H9 (cell line): ENCODE measurements around the gene LARGE1. TPM values are rescaled to one million over a fixed set of nuclear protein-coding genes. Genes with fewer than 3 reads are reported as not detected.

Source experiments
- DNase-seq: peaks from one replicate; pipeline ENCODE4 v3.0.0-alpha.2; 2017
- H2AFZ ChIP-seq: one replicate; pipeline ENCODE4 v1.6.1; 2013; ENCODE audit warnings: mild to moderate bottlenecking, low read length, control low read depth, moderate library complexity
- H2AK5ac ChIP-seq: 2 replicates; pipeline ENCODE4 v1.6.1; 2013; ENCODE audit warnings: low read length, control low read depth, mixed read lengths; ENCODE audit not compliant: insufficient read length
- H2BK120ac ChIP-seq: one replicate; pipeline ENCODE4 v1.6.1; 2013; ENCODE audit warnings: low read depth, mild to moderate bottlenecking, low read length, control low read depth, inconsistent platforms; ENCODE audit not compliant: poor library complexity, severe bottlenecking
- H2BK12ac ChIP-seq: 2 replicates; pipeline ENCODE4 v1.6.1; 2013; ENCODE audit warnings: low read length, control low read depth, mixed read lengths, low read depth; ENCODE audit not compliant: insufficient read length
- H2BK15ac ChIP-seq: 2 replicates; pipeline ENCODE4 v1.6.1; 2013; ENCODE audit warnings: low read depth, low read length, control low read depth
- H2BK20ac ChIP-seq: one replicate; pipeline ENCODE4 v1.6.1; 2013; ENCODE audit warnings: low read depth, mild to moderate bottlenecking, low read length, control low read depth, inconsistent platforms; ENCODE audit not compliant: poor library complexity, severe bottlenecking
- H2BK5ac ChIP-seq: 2 replicates; pipeline ENCODE4 v1.6.1; 2013; ENCODE audit warnings: low read length, control low read depth, mixed read lengths; ENCODE audit not compliant: insufficient read length
- H3K14ac ChIP-seq: 2 replicates; pipeline ENCODE4 v1.6.1; 2013; ENCODE audit warnings: low read length, control low read depth; ENCODE audit not compliant: insufficient read depth
- H3K18ac ChIP-seq: 2 replicates; pipeline ENCODE4 v1.6.1; 2013; ENCODE audit warnings: low read depth, mild to moderate bottlenecking, mixed read lengths, low read length, control low read depth; ENCODE audit not compliant: insufficient read length
- H3K23ac ChIP-seq: 2 replicates; pipeline ENCODE4 v1.6.1; 2013; ENCODE audit warnings: low read length, control low read depth, mixed read lengths, low read depth; ENCODE audit not compliant: insufficient read length
- H3K23me2 ChIP-seq: 2 replicates; pipeline ENCODE4 v1.6.1; 2013; ENCODE audit warnings: low read depth, mild to moderate bottlenecking, mixed read lengths, low read length, control low read depth; ENCODE audit not compliant: insufficient read length, poor library complexity, severe bottlenecking
- H3K27ac ChIP-seq: 2 replicates; pipeline ENCODE4 v1.5.1; 2013; ENCODE audit warnings: low read length, control low read depth, mixed read lengths, low read depth; ENCODE audit not compliant: insufficient read length
- H3K27me3 ChIP-seq: 2 replicates; pipeline ENCODE4 v1.6.1; 2013; ENCODE audit warnings: low read length, control low read depth, inconsistent platforms; ENCODE audit not compliant: insufficient read depth
- H3K4ac ChIP-seq: 2 replicates; pipeline ENCODE4 v1.6.1; 2013; ENCODE audit warnings: low read depth, mild to moderate bottlenecking, control low read depth, inconsistent platforms, low read length, moderate library complexity
- H3K4me1 ChIP-seq: 2 replicates; pipeline ENCODE4 v1.6.1; 2013; ENCODE audit warnings: low read length, control low read depth, inconsistent platforms; ENCODE audit not compliant: insufficient read depth
- H3K4me2 ChIP-seq: 2 replicates; pipeline ENCODE4 v1.6.1; 2013; ENCODE audit warnings: low read length, control low read depth, mixed read lengths; ENCODE audit not compliant: insufficient read length, insufficient read depth
- H3K56ac ChIP-seq: 2 replicates; pipeline ENCODE4 v1.6.1; 2013; ENCODE audit warnings: low read depth, mild to moderate bottlenecking, mixed read lengths, low read length, control low read depth; ENCODE audit not compliant: insufficient read length
- H3K79me1 ChIP-seq: 2 replicates; pipeline ENCODE4 v1.6.1; 2013; ENCODE audit warnings: low read depth, mild to moderate bottlenecking, moderate library complexity, low read length, control low read depth, inconsistent platforms; ENCODE audit not compliant: insufficient read depth, poor library complexity, severe bottlenecking
- H3K79me2 ChIP-seq: 2 replicates; pipeline ENCODE4 v1.6.1; 2013; ENCODE audit warnings: low read length, control low read depth, inconsistent platforms; ENCODE audit not compliant: insufficient read depth
- H3K9ac ChIP-seq: 2 replicates; pipeline ENCODE4 v1.6.1; 2013; ENCODE audit warnings: low read length, control low read depth, mixed read lengths; ENCODE audit not compliant: insufficient read length; ENCODE audit errors: extremely low read depth
- H3K9me3 ChIP-seq: one replicate; pipeline ENCODE4 v1.6.1; 2013; ENCODE audit warnings: low read depth, low read length, inconsistent platforms; ENCODE audit not compliant: control insufficient read depth
- H3T11ph ChIP-seq: one replicate; pipeline ENCODE4 v1.6.1; 2013; ENCODE audit warnings: mild to moderate bottlenecking, low read length, control low read depth, inconsistent platforms
- H4K20me1 ChIP-seq: one replicate; pipeline ENCODE4 v1.6.1; 2013; ENCODE audit not compliant: control insufficient read depth, insufficient read length, insufficient read depth
- H4K5ac ChIP-seq: 2 replicates; pipeline ENCODE4 v1.6.1; 2013; ENCODE audit warnings: low read depth, mild to moderate bottlenecking, mixed read lengths, low read length, control low read depth; ENCODE audit not compliant: insufficient read length
- H4K8ac ChIP-seq: replicated peaks from 2 replicates; pipeline ENCODE4 v1.6.1; 2013; ENCODE audit warnings: low read length, control low read depth, mixed read lengths, low read depth; ENCODE audit not compliant: insufficient read length
- H4K91ac ChIP-seq: 2 replicates; pipeline ENCODE4 v1.6.1; 2013; ENCODE audit warnings: low read depth, mild to moderate bottlenecking, moderate library complexity, mixed read lengths, low read length, control low read depth; ENCODE audit not compliant: insufficient read length
- H3K27ac Mint-ChIP-seq, 3 experiments: 2 replicates in 2 of 3; 3 replicates in 1 of 3; pipeline ENCODE4 v1.8.0; 2020 to 2021; ENCODE audit warnings: mixed read lengths in 3 of 3, mild to moderate bottlenecking in 1 of 3, moderate library complexity in 1 of 3
- H3K27me3 Mint-ChIP-seq: 2 replicates; pipeline ENCODE4 v1.8.0; 2021; ENCODE audit warnings: low read depth, mild to moderate bottlenecking, moderate library complexity, mixed read lengths
- H3K36me3 Mint-ChIP-seq, 3 experiments: 2 replicates in 2 of 3; 3 replicates in 1 of 3; pipeline ENCODE4 v1.8.0; 2020 to 2021; ENCODE audit warnings: low read depth in 3 of 3, mixed read lengths in 3 of 3; ENCODE audit not compliant: insufficient read depth in 1 of 3
- H3K4me1 Mint-ChIP-seq, 2 experiments: 2 replicates each; pipeline ENCODE4 v1.8.0; 2020; ENCODE audit warnings: mixed read lengths in 2 of 2
- H3K4me3 Mint-ChIP-seq, 2 experiments: 2 replicates in 1 of 2; 3 replicates in 1 of 2; pipeline ENCODE4 v1.8.0; 2020 to 2021; ENCODE audit warnings: mild to moderate bottlenecking in 2 of 2, mixed read lengths in 2 of 2, moderate library complexity in 1 of 2
- H3K9me3 Mint-ChIP-seq, 2 experiments: 2 replicates in 1 of 2; 3 replicates in 1 of 2; pipeline ENCODE4 v1.8.0; 2020; ENCODE audit warnings: mild to moderate bottlenecking in 2 of 2, mixed read lengths in 2 of 2, moderate library complexity in 1 of 2
- CTCF ChIP-seq: fragments of 200-600 bp; sonication (generic); conservative IDR thresholded peaks from 3 replicates; pipeline ENCODE4 v1.8.0; 2021; ENCODE audit warnings: antibody characterized with exemption, mild to moderate bottlenecking
- WGBS: extraction: QIAGEN DNeasy Blood & Tissue Kit; methylation state at CpG from one replicate; pipeline ENCODE4 v1.1.7; 2013; ENCODE audit warnings: missing lambda C conversion rate, low lambda C conversion rate, mixed read lengths; ENCODE audit not compliant: insufficient read length; ENCODE audit errors: extremely low coverage; 5-methylcytosine and 5-hydroxymethylcytosine counted together
- total RNA-seq: library from RNA; stranded (reverse); gene quantifications from 2 replicates; pipeline ENCODE4 v1.2.1, GENCODE V29; 2021

LARGE1 gene
- total RNA-seq, 1 experiment from 2014 or later, result 43.5 TPM

GRCh38 chr22:33401291-33401690 is 519.0 kb downstream of the LARGE1 start:
- WGBS, result no CpG with 5 or more reads among the region's 5 CpGs
- no peaks in the 10 kb centered on the region for H4K20me1 ChIP-seq
- no peak overlapping the region for H3K23ac ChIP-seq
- Mint-ChIP-seq H3K27me3 (no peaks in the 10 kb centered on the region), H3K9me3 (no peaks in the 10 kb centered on the region), H3K4me3 (no peak overlapping the region), H3K36me3 (peaks cover 0 to 2% (median 1%) of the 10 kb centered on the region in 3 experiments; a peak in 3 of 7 replicates), H3K27ac (peak overlapping the region in 1 of 3 experiments; percentile 69; a peak in 1 of 7 replicates), H3K4me1 (peaks cover 2 to 5% of the 10 kb centered on the region in 2 experiments; a peak in 1 of 4 replicates)
- no peak overlapping the region for H3T11ph ChIP-seq
- H2BK5ac ChIP-seq, result no peak overlapping the region
- no peak for TF ChIP-seq CTCF
- H2BK120ac ChIP-seq, result no peak overlapping the region
- no peaks in the 10 kb centered on the region for H3K23me2 ChIP-seq
- H3K4me2 ChIP-seq, result no peak overlapping the region
- no peak overlapping the region for H2BK15ac ChIP-seq
- H4K8ac ChIP-seq, result no peak overlapping the region
- no peak overlapping the region for H3K4ac ChIP-seq
- no peak overlapping the region for H4K5ac ChIP-seq
- no peak overlapping the region for H2BK20ac ChIP-seq
- H3K18ac ChIP-seq, result no peak overlapping the region
- H2BK12ac ChIP-seq, result no peak overlapping the region
- DNase-seq, result no peak
- no peak overlapping the region for H3K27ac ChIP-seq
- H4K91ac ChIP-seq, result no peak overlapping the region
- no peaks in the 10 kb centered on the region for H3K27me3 ChIP-seq
- no peaks in the 10 kb centered on the region for H3K4me1 ChIP-seq
- no peak overlapping the region for H3K14ac ChIP-seq
- no peaks in the 10 kb centered on the region; the same call in 1 of the 2 replicates for H3K79me2 ChIP-seq
- no peak overlapping the region for H3K56ac ChIP-seq
- no peaks in the 10 kb centered on the region for H3K79me1 ChIP-seq
- no peak overlapping the region for H2AFZ ChIP-seq
- no peak overlapping the region for H2AK5ac ChIP-seq
- no peak overlapping the region for H3K9ac ChIP-seq
- no peaks in the 10 kb centered on the region for H3K9me3 ChIP-seq
